Stimulated activated CD8-positive, alpha-beta memory T cell treated with anti-CD3 and anti-CD28 coated beads, Interleukin-4, amount 100 ng/mL, for 1 hour (primary cell): ENCODE data around the gene TNRC6B.
"Not testable (repeated sequence)": the region's sequence is repeated elsewhere in the genome, so short reads cannot be mapped to it uniquely, and the experiment has no call there.

ENCODE experiments used
- DNase-seq, 2 donors: peaks; one replicate each; pipeline ENCODE4 v3.0.0-alpha.2; 2020; ENCODE audit warnings: low read depth in 2 of 2, low spot score in 1 of 2

The TNRC6B gene

GRCh38 chr22:40210818-40211217 is 33.1 kb downstream of the TNRC6B start:
- DNase-seq, result no peak

GRCh38 chr22:40211476-40212054 is 33.8 kb downstream of the TNRC6B start:
- DNase-seq, result no peak

- DNase-seq, result no peak
Observed at GRCh38 chr22:40212121-40212520, 34.4 kb downstream of the TNRC6B start.

- no peak for DNase-seq
Observed at GRCh38 chr22:40213478-40213877, 35.8 kb downstream of the TNRC6B start.

- DNase-seq, result no peak
Observed at GRCh38 chr22:40215266-40215665, 37.5 kb downstream of the TNRC6B start.

- no peak for DNase-seq
Observed at GRCh38 chr22:40216041-40216756, 38.5 kb downstream of the TNRC6B start.

- no peak for DNase-seq
Observed at GRCh38 chr22:40218152-40218551, 40.4 kb downstream of the TNRC6B start.

- no peak for DNase-seq
Observed at GRCh38 chr22:40218723-40219294, 41.1 kb downstream of the TNRC6B start.

GRCh38 chr22:40220316-40221054 is 42.8 kb downstream of the TNRC6B start:
- DNase-seq, result no peak

- no peak for DNase-seq
Observed at GRCh38 chr22:40221055-40221414, 43.3 kb downstream of the TNRC6B start.

GRCh38 chr22:40222979-40223378 is 45.3 kb downstream of the TNRC6B start:
- DNase-seq, result not testable (repeated sequence)

- no peak for DNase-seq
Observed at GRCh38 chr22:40224702-40225101, 47.0 kb downstream of the TNRC6B start.

- DNase-seq, result no peak
Observed at GRCh38 chr22:40226620-40227019, 48.9 kb downstream of the TNRC6B start.

GRCh38 chr22:40231618-40232313 is 54.0 kb downstream of the TNRC6B start:
- no peak for DNase-seq

GRCh38 chr22:40232624-40233023 is 54.9 kb downstream of the TNRC6B start:
- DNase-seq, result no peak

- DNase-seq, result no peak
Observed at GRCh38 chr22:40233886-40234285, 56.2 kb downstream of the TNRC6B start.

GRCh38 chr22:40234658-40235057 is 56.9 kb downstream of the TNRC6B start:
- DNase-seq, result no peak

GRCh38 chr22:40235308-40235707 is 57.6 kb downstream of the TNRC6B start:
- DNase-seq, result no peak

- DNase-seq, result no peak
Observed at GRCh38 chr22:40236131-40236665, 58.5 kb downstream of the TNRC6B start.

GRCh38 chr22:40237241-40237640 is 59.5 kb downstream of the TNRC6B start:
- no peak for DNase-seq

- no peak for DNase-seq
Observed at GRCh38 chr22:40237788-40238424, 60.2 kb downstream of the TNRC6B start.
